ENCODE measurements around the gene TRAF3IP3.

The TRAF3IP3 gene

DNA sequence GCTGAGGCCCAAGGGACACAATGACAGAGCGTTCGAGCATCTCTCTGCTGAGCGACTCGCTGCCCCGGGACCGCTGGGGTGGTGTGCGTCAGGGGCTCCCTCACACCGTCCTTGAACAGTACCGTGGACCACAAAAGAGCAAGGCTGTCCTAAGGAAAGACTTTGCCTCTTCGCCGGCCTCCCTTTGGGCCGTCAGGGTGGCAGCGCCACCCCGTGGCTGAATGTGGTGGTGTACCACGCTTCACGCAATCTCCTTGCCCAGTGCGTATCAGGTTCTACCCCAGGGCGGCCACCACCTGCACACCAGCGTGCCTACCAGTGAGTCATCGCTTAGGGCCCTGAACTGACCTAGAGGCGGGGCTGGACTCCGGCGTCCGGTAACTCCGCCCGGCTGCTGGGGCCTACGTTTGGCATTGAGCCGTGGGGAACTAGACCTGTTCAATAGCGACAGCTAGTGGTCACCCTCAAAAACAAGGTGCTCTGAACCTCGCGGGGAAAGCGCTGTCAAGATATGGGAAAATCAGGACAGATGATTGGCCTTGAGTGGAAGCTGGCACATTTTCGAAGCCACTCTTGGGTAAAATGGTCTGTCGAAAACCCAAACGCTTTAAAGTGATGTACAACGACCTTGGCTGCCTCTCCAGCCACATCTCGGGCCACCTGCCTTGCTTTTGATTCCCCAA lies 8.1 kb upstream of the TRAF3IP3 start:
- Histone ChIP-seq H3K27ac (ENCODE audit: low read depth, low read length) (no peak overlapping the region), H3K9me3 (ENCODE audit: control insufficient read depth in 5 of 5, low read length in 5 of 5) (no peaks in the 10 kb centered on the region), H3K36me3 (ENCODE audit: control insufficient read depth in 5 of 5, insufficient read depth in 5 of 5, low read length in 5 of 5) (no peaks in the 10 kb centered on the region), H3K27me3 (ENCODE audit: control insufficient read depth in 5 of 5, insufficient read depth in 4 of 5, low read length in 5 of 5) (no peaks in the 10 kb centered on the region), H3K9ac (ENCODE audit: low read length in 5 of 5) (peak overlapping the region in 4 of 5 donors; percentile 45 to 64 (median 56)), H3K4me3 (ENCODE audit: low read depth in 1 of 5, low read length in 5 of 5) (peak overlapping the region in 4 of 5 donors; percentile 50 to 68 (median 54)), H3K4me1 (ENCODE audit: control insufficient read depth in 5 of 5, insufficient read depth in 5 of 5, low read length in 5 of 5) (peaks cover 0 to 17% (median 16%) of the 10 kb centered on the region in 5 donors)

DNA sequence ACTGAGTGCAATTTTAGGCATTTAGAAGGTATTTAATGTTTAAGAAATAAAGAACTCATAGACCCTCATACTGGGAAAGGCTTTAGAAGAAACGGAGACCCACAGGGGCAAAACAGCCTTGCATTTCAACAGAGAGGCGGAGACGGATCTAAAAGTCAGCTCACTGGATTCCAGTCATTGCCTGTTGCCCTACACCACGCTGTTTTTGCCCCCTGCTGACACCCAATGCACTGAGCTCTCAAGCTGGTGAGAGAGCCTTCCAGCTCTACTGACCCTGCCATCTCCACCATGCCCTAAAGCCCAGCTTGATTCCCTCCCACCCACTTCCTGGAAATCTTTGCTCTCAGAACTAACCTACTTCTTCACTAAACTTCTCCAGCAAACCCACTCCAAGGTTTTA lies 7.2 kb upstream of the TRAF3IP3 start:
- no peak overlapping the region for H3K9ac ChIP-seq (ENCODE audit: low read length in 5 of 5)
- no peaks in the 10 kb centered on the region for H3K36me3 ChIP-seq (ENCODE audit: control insufficient read depth in 5 of 5, insufficient read depth in 5 of 5, low read length in 5 of 5)
- no peak overlapping the region for H3K27ac ChIP-seq (ENCODE audit: low read depth, low read length)
- peaks cover 0 to 16% (median 15%) of the 10 kb centered on the region in 5 donors for H3K4me1 ChIP-seq (ENCODE audit: control insufficient read depth in 5 of 5, insufficient read depth in 5 of 5, low read length in 5 of 5)
- H3K4me3 ChIP-seq (ENCODE audit: low read depth in 1 of 5, low read length in 5 of 5): no peak overlapping the region
- H3K9me3 ChIP-seq (ENCODE audit: control insufficient read depth in 5 of 5, low read length in 5 of 5): no peaks in the 10 kb centered on the region
- H3K27me3 ChIP-seq (ENCODE audit: control insufficient read depth in 5 of 5, insufficient read depth in 4 of 5, low read length in 5 of 5): no peaks in the 10 kb centered on the region

DNA sequence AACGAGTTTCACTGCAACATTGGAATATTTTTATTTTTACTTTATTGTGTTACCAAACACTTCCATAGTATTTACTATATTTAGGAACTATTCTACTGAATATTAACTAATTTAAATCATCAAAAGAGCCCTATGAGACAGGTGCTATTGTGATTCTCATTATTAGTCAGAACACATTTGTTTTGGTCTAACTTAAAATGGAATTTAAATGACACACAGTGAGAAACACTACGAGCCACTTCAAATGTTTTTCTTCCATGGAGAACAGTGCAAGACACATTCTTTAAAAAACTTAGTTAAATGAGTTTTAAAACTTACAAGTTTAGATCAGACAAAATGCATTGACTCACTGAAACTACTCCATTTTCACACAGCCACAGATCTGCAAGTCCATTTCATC lies 6.6 kb upstream of the TRAF3IP3 start:
- Histone ChIP-seq H3K27me3 (ENCODE audit: control insufficient read depth in 5 of 5, insufficient read depth in 4 of 5, low read length in 5 of 5) (no peaks in the 10 kb centered on the region), H3K36me3 (ENCODE audit: control insufficient read depth in 5 of 5, insufficient read depth in 5 of 5, low read length in 5 of 5) (no peaks in the 10 kb centered on the region), H3K4me1 (ENCODE audit: control insufficient read depth in 5 of 5, insufficient read depth in 5 of 5, low read length in 5 of 5) (peaks cover 0 to 16% (median 15%) of the 10 kb centered on the region in 5 donors), H3K27ac (ENCODE audit: low read depth, low read length) (no peak overlapping the region), H3K4me3 (ENCODE audit: low read depth in 1 of 5, low read length in 5 of 5) (no peak overlapping the region), H3K9me3 (ENCODE audit: control insufficient read depth in 5 of 5, low read length in 5 of 5) (no peaks in the 10 kb centered on the region), H3K9ac (ENCODE audit: low read length in 5 of 5) (no peak overlapping the region)

DNA sequence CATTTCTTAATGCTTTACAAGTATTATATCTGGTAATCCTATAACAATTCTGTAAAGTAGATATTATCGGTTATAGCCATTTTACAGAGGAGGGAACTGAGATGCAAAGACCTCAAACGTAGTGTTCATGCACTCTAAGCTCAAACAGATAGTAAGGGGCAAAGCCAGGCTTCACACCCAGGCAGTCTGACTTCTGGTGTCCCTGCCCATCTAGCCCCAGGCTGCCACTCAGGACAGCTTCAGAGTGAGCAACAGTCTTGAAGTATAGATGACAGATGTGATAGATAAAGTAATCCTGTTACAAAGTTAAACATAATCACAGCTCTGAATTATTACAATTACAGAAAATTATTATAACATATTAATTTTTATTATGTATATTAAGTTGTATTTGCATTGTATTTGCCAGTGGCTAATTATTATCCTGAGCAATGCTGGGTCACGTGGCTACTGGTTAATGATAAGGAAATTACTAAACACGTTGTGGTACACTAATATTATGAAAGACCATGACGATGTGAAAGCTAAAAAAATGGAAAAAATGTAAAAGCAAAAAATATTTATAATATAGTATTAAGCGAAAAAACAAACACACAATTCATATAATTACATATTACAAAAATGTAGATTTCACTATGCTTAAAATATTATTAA lies 6.1 kb upstream of the TRAF3IP3 start:
- Histone ChIP-seq H3K27me3 (ENCODE audit: control insufficient read depth in 5 of 5, insufficient read depth in 4 of 5, low read length in 5 of 5) (no peaks in the 10 kb centered on the region), H3K36me3 (ENCODE audit: control insufficient read depth in 5 of 5, insufficient read depth in 5 of 5, low read length in 5 of 5) (no peaks in the 10 kb centered on the region), H3K4me1 (ENCODE audit: control insufficient read depth in 5 of 5, insufficient read depth in 5 of 5, low read length in 5 of 5) (peaks cover 0 to 16% (median 15%) of the 10 kb centered on the region in 5 donors), H3K4me3 (ENCODE audit: low read depth in 1 of 5, low read length in 5 of 5) (no peak overlapping the region), H3K9me3 (ENCODE audit: control insufficient read depth in 5 of 5, low read length in 5 of 5) (no peaks in the 10 kb centered on the region), H3K27ac (ENCODE audit: low read depth, low read length) (no peak overlapping the region), H3K9ac (ENCODE audit: low read length in 5 of 5) (no peak overlapping the region)

DNA sequence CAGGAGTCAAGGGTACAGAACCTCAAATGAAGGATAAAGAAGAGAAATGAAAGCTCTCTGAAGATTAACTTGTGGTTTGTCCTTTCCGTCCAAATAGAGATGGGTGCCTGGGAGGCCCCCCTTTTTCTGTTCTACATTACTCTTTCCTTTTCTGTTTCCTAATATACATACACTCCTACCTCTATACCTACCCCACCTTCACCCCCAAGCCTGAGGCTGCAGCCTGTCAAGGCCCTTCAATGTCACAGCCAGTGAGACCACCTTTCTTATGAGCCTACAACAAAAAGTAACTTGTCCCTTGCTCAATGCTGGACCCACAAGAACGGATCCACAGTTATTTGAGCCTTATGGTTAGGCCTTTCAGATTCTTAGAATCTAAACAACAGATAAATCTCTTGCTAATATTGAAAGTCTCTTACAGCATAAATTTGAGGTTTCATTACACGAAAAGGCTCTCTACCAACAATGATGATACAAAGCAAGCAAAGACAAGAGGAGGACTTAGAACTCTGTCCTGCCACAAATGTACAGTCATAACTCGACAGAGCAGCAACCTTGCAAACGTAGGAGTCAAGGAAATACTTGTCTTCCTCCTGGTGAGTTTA lies 4.1 kb upstream of the TRAF3IP3 start:
- H3K9ac ChIP-seq (ENCODE audit: low read length in 5 of 5): peak overlapping the region in 1 of 5 donors; percentile 4
- peaks cover 0 to 28% (median 11%) of the 10 kb centered on the region in 5 donors for H3K4me1 ChIP-seq (ENCODE audit: control insufficient read depth in 5 of 5, insufficient read depth in 5 of 5, low read length in 5 of 5)
- H3K36me3 ChIP-seq (ENCODE audit: control insufficient read depth in 5 of 5, insufficient read depth in 5 of 5, low read length in 5 of 5): no peaks in the 10 kb centered on the region
- H3K27me3 ChIP-seq (ENCODE audit: control insufficient read depth in 5 of 5, insufficient read depth in 4 of 5, low read length in 5 of 5): no peaks in the 10 kb centered on the region
- H3K9me3 ChIP-seq (ENCODE audit: control insufficient read depth in 5 of 5, low read length in 5 of 5): no peaks in the 10 kb centered on the region
- no peak overlapping the region for H3K4me3 ChIP-seq (ENCODE audit: low read depth in 1 of 5, low read length in 5 of 5)
- no peak overlapping the region for H3K27ac ChIP-seq (ENCODE audit: low read depth, low read length)

DNA sequence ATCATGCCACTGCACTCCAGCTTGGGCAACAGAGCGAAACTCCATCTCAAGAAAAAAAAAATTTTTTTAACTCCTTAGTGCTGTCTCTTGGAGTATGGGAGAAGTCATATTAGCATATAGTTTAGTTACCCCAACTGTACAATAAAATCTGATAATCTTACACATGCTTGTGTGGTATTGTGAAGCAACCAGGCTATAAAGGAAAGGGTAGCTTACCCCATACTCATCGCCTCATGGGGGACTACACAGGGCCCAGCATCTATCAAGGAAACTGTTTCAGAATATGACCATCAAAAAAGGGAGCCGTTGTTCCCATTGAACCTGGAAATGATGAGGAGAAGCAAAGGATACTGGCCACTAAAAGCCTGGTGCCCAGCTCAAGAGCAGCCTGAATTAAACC lies 3.0 kb upstream of the TRAF3IP3 start:
- Histone ChIP-seq H3K4me1 (ENCODE audit: control insufficient read depth in 5 of 5, insufficient read depth in 5 of 5, low read length in 5 of 5) (peaks cover 0 to 22% (median under 1%) of the 10 kb centered on the region in 5 donors), H3K27me3 (ENCODE audit: control insufficient read depth in 5 of 5, insufficient read depth in 4 of 5, low read length in 5 of 5) (no peaks in the 10 kb centered on the region), H3K27ac (ENCODE audit: low read depth, low read length) (no peak overlapping the region), H3K36me3 (ENCODE audit: control insufficient read depth in 5 of 5, insufficient read depth in 5 of 5, low read length in 5 of 5) (no peaks in the 10 kb centered on the region), H3K4me3 (ENCODE audit: low read depth in 1 of 5, low read length in 5 of 5) (no peak overlapping the region), H3K9ac (ENCODE audit: low read length in 5 of 5) (no peak overlapping the region), H3K9me3 (ENCODE audit: control insufficient read depth in 5 of 5, low read length in 5 of 5) (no peaks in the 10 kb centered on the region)

DNA sequence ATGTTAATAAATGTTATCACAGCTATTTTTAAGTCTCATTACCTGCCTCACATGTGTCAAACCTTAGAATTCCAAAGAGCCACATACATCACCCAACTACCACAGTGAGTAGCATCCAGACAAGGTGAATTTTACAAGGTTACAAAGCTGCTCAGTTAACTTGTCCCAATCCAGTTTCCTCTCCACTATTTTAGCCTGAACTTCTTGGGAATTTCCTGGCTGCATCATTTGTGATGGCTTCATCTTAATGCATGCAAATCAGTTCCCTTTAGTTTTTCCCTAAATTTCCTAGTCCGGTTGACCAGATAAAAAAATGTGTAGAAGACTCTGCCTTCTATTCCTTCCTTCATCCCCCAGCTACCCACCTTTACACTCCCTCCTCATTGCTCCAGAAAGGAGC lies 597 bp upstream of the TRAF3IP3 start:
- Histone ChIP-seq H3K4me3 (ENCODE audit: low read depth in 1 of 5, low read length in 5 of 5) (no peak overlapping the region), H3K36me3 (ENCODE audit: control insufficient read depth in 5 of 5, insufficient read depth in 5 of 5, low read length in 5 of 5) (no peaks in the 10 kb centered on the region), H3K27ac (ENCODE audit: low read depth, low read length) (no peak overlapping the region), H3K9me3 (ENCODE audit: control insufficient read depth in 5 of 5, low read length in 5 of 5) (no peaks in the 10 kb centered on the region), H3K9ac (ENCODE audit: low read length in 5 of 5) (no peak overlapping the region), H3K27me3 (ENCODE audit: control insufficient read depth in 5 of 5, insufficient read depth in 4 of 5, low read length in 5 of 5) (no peaks in the 10 kb centered on the region), H3K4me1 (ENCODE audit: control insufficient read depth in 5 of 5, insufficient read depth in 5 of 5, low read length in 5 of 5) (peaks cover 0 to 18% (median 0%) of the 10 kb centered on the region in 5 donors)

DNA sequence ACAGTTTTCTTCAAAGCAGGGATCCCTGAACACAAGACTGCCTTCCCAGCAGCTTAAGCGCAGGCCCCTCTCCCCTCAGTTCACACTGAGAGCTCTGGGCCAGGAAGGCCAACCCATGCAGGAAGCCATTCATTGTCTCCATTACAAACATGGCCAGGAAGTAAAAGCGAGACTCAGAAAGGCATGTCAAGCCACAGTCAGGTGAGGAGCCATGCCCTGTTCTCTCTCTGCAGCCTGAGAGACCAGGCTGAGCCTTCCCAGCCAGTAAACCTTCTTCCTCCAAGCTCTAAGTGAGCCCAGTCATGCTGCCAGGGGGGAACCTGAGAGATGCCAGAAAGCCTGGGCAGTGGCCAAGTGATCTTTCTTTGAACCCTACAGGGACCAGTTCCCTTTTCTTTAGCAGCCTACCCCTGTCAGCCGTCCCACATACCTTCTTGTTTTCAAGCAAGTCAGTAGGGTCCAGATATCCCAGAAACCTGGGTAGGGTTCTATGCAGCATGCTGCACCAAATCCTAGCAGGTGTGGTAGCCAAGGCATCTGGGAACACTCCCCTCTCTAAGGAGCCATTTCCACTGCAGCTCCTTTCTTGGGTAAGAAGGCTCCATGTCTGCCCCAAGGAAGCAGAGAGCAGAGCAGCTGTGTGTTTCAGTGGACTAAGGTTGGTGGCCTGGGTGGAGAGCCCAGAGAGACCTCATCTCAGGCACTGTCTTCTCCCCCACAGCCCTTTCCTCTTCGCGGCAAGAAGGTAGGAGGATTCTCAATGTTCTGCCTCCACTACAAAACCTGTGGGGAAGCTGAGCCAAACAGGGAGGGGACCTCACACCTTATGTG lies 977 bp downstream of the TRAF3IP3 start:
- H3K4me3 ChIP-seq (ENCODE audit: low read depth in 1 of 5, low read length in 5 of 5): peak overlapping the region in 3 of 5 donors; percentile 3 to 34 (median 24)
- no peaks in the 10 kb centered on the region for H3K9me3 ChIP-seq (ENCODE audit: control insufficient read depth in 5 of 5, low read length in 5 of 5)
- H3K27ac ChIP-seq (ENCODE audit: low read depth, low read length): no peak overlapping the region
- H3K27me3 ChIP-seq (ENCODE audit: control insufficient read depth in 5 of 5, insufficient read depth in 4 of 5, low read length in 5 of 5): no peaks in the 10 kb centered on the region
- H3K4me1 ChIP-seq (ENCODE audit: control insufficient read depth in 5 of 5, insufficient read depth in 5 of 5, low read length in 5 of 5): peaks cover 0 to 18% (median 0%) of the 10 kb centered on the region in 5 donors
- peak overlapping the region in 1 of 5 donors; percentile 51 for H3K9ac ChIP-seq (ENCODE audit: low read length in 5 of 5)
- H3K36me3 ChIP-seq (ENCODE audit: control insufficient read depth in 5 of 5, insufficient read depth in 5 of 5, low read length in 5 of 5): no peaks in the 10 kb centered on the region

DNA sequence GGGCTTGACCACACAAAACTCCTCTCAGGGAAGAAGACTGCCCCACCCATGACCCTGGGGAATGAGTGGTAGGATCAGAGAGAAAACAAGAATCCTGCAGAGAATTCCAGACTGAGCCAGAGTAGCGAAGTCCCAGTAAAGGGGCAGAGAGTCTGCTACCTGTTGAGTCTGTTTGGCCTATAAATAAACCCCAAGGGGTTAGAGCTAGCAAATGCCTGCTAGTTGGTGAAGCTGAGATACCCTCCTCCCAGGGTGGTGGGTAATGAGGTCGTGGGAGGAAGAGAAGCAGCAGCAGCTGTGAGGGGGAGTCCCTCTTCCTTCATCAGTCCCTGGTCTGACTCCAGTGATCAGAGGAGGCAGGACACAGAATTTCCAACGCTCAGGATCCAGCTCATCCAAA lies 2.5 kb downstream of the TRAF3IP3 start:
- H3K27ac ChIP-seq (ENCODE audit: low read depth, low read length): no peak overlapping the region
- no peak overlapping the region for H3K9ac ChIP-seq (ENCODE audit: low read length in 5 of 5)
- no peak overlapping the region for H3K4me3 ChIP-seq (ENCODE audit: low read depth in 1 of 5, low read length in 5 of 5)
- H3K36me3 ChIP-seq (ENCODE audit: control insufficient read depth in 5 of 5, insufficient read depth in 5 of 5, low read length in 5 of 5): no peaks in the 10 kb centered on the region
- no peaks in the 10 kb centered on the region for H3K27me3 ChIP-seq (ENCODE audit: control insufficient read depth in 5 of 5, insufficient read depth in 4 of 5, low read length in 5 of 5)
- no peaks in the 10 kb centered on the region for H3K9me3 ChIP-seq (ENCODE audit: control insufficient read depth in 5 of 5, low read length in 5 of 5)
- H3K4me1 ChIP-seq (ENCODE audit: control insufficient read depth in 5 of 5, insufficient read depth in 5 of 5, low read length in 5 of 5): peaks cover 0 to 18% (median 0%) of the 10 kb centered on the region in 5 donors

Measured in subcutaneous abdominal adipose tissue (tissue), 5 donors.